ENCODE results near the gene GYS1. TPM values are rescaled to one million over a fixed set of nuclear protein-coding genes. Genes with fewer than 3 reads are reported as not detected.
A peak's percentile ranks its signal among the peaks of the same experiment; 100 is the strongest.

The GYS1 gene
- total and polyA plus RNA-seq, 8 donors = 7.3 to 18.2 (median 13.6) TPM

DNA sequence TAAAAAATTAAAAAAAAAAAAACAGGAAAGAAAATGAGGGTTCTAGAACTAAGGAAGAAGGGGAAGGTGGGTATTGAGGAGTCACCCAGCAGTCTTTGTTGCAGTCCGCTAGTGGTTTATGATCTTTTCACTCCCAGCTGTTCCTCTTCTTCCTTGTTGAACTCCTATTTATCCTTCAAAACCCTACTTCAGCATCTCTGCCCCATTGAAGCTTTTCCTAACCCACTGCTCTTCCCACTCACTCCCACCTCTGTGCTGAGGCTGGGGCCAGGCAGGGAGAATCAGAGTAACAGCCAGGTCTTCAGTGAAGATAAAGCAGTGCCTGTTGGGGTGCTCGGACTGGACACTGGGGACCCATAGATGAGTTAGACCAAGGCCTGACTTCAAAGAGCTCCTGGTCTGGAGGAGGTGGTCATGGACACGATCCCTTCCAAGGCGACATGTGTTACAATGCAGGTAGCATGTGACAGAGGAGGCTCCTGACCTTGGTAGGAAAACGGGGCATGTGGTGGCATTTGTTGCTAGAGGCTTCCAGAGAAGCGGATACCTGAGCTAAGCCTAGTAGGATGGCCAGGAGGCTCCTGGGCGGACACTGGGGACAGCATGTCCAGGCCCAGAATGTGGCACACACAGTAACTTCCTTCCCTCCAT, 12.0 kb upstream of the GYS1 start:
- no peak for DNase-seq
- H3K27ac ChIP-seq = no peak overlapping the region
- intact Hi-C loops (cut with DNase I) = no loop called here
- WGBS, 2 donors = 87 to 89% methylated on average over 7 of the region's 7 CpGs
- TF ChIP-seq, protein P1, sequence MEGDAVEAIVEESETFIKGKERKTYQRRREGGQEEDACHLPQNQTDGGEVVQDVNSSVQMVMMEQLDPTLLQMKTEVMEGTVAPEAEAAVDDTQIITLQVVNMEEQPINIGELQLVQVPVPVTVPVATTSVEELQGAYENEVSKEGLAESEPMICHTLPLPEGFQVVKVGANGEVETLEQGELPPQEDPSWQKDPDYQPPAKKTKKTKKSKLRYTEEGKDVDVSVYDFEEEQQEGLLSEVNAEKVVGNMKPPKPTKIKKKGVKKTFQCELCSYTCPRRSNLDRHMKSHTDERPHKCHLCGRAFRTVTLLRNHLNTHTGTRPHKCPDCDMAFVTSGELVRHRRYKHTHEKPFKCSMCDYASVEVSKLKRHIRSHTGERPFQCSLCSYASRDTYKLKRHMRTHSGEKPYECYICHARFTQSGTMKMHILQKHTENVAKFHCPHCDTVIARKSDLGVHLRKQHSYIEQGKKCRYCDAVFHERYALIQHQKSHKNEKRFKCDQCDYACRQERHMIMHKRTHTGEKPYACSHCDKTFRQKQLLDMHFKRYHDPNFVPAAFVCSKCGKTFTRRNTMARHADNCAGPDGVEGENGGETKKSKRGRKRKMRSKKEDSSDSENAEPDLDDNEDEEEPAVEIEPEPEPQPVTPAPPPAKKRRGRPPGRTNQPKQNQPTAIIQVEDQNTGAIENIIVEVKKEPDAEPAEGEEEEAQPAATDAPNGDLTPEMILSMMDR (IDR thresholded peaks at IDR 0.05) = no peak
- H3K9me3 ChIP-seq = no peaks in the 10 kb centered on the region
- no peaks in the 10 kb centered on the region for H3K4me1 ChIP-seq
- FAIRE-seq = no peak
- no peaks in the 10 kb centered on the region for H3K27me3 ChIP-seq
- peaks cover 0 to 12% (median 9%) of the 10 kb centered on the region in 3 donors for H3K36me3 ChIP-seq
- ATAC-seq = no peak
- no peak overlapping the region for H3K4me3 ChIP-seq

DNA sequence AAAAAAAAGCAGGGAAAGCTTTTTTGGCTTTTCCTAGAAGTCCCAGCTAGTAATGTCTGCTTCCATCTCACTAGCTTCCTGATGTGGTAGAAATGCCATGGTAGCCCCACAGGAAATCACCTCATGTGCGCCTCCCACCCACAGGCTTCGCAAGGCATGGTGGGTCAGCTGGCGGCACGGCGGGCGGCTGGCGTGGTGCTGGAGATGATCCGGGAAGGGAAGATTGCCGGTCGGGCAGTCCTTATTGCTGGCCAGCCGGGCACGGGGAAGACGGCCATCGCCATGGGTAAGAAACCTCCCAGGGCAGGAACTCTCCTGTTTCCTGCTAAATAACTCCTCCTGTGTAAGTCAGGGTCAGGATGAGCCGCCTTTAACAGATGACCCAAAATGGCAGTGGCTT, 11.0 kb upstream of the GYS1 start:
- Histone ChIP-seq H3K9me3 (no peaks in the 10 kb centered on the region), H3K4me1 (no peaks in the 10 kb centered on the region), H3K36me3 (peaks cover 0 to 12% (median 0%) of the 10 kb centered on the region in 3 donors), H3K27ac (no peak overlapping the region), H3K4me3 (no peak overlapping the region), H3K27me3 (no peaks in the 10 kb centered on the region)
- DNase-seq (no peak), FAIRE-seq (no peak), ATAC-seq (no peak)
- intact Hi-C loops (cut with DNase I) = no loop called here
- TF ChIP-seq, protein P1 (IDR thresholded peaks at IDR 0.05) = no peak
- WGBS, 2 donors = 97% methylated on average over 15 of the region's 15 CpGs

DNA sequence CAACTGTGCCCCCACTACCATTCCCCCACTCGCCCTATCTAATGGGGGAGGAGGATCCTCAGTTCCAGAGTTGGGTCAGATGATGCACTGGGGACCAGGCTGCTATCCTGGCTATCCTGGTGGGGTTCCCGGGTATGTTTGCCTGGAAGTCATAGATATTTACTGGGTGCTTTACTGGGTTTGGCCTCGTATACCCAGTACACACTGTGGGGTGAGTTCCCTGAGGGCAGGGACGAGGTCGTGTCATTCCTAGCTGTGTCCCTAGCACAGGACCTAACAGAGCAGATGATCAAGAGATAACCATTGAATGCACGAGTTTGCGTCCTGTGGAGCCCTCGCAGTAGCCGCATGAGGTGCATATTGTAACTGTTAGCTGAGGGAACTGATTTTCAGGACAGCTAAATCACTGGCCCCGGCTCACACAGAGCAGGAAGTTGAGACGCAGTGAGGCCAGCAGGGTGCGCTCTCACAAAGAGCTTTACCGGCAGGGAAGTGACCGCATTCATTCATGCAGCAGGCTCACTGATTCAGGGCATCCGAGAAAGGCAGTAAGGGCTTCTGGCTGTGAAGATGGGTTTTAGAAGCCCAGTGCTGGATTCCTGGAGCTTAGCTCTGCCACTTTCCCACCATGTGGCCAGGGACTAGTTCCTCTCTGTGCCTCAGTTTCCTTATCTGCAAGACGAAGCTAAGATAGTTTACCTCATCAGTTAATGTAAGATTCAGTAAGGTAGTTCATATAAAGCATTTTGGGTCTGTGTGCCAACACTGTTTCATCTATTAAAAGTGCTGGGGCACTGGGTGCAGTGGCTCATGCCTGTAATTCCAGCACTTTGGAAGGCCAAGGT, 6.6 kb upstream of the GYS1 start:
- Histone ChIP-seq H3K27ac (no peak overlapping the region), H3K9me3 (no peaks in the 10 kb centered on the region), H3K4me3 (no peak overlapping the region), H3K36me3 (peaks cover 0 to 7% (median 0%) of the 10 kb centered on the region in 3 donors), H3K4me1 (peaks cover 0 to 2% (median under 1%) of the 10 kb centered on the region in 3 donors), H3K27me3 (no peaks in the 10 kb centered on the region)
- intact Hi-C loops (cut with DNase I) = no loop called here
- ATAC-seq (peak; percentile 53 to 83 (median 78)), FAIRE-seq (no peak), DNase-seq (peak in 3 of 6 donors; percentile 58 to 76 (median 62))
- 55 to 58% methylated on average over 16 of the region's 16 CpGs for WGBS, 2 donors
- TF ChIP-seq, protein P1 (IDR thresholded peaks at IDR 0.05) = peak; percentile 17 to 34 (median 30)

DNA sequence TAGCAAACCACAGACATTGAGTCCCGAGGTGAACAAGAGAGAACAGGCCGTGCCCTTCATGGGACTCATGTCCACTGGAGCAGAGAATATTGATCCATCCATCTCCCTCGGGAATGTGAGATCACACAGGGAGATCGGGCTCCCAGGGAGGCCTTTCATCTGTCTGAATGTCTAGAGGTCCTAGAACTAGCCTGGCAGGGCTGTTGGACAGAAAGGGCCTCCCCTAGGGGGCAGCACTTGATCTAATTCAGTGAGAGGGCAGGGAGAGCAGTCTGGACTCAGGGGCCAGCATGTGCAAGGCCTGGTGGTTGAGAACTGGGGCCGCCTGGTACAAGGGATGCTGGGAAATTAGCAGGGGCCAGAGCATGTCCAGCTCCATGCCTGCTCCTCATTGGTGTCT, 4.9 kb upstream of the GYS1 start:
- peaks cover 5 to 8% (median 6%) of the 10 kb centered on the region in 3 donors for H3K4me1 ChIP-seq
- H3K27ac ChIP-seq = no peak overlapping the region
- no peak overlapping the region for H3K4me3 ChIP-seq
- WGBS, 2 donors = 43 to 54% methylated on average over 5 of the region's 5 CpGs
- DNase-seq (peak in 2 of 6 donors; percentile 42 to 70), ATAC-seq (no peak), FAIRE-seq (no peak)
- H3K36me3 ChIP-seq = no peaks in the 10 kb centered on the region
- intact Hi-C loops (cut with DNase I) = no loop called here
- H3K27me3 ChIP-seq = no peaks in the 10 kb centered on the region
- no peaks in the 10 kb centered on the region for H3K9me3 ChIP-seq
- TF ChIP-seq, protein P1 (IDR thresholded peaks at IDR 0.05) = peak in 1 of 4 donors; percentile 23
